ENCODE results near the gene PPIP5K2.

The PPIP5K2 gene

DNA sequence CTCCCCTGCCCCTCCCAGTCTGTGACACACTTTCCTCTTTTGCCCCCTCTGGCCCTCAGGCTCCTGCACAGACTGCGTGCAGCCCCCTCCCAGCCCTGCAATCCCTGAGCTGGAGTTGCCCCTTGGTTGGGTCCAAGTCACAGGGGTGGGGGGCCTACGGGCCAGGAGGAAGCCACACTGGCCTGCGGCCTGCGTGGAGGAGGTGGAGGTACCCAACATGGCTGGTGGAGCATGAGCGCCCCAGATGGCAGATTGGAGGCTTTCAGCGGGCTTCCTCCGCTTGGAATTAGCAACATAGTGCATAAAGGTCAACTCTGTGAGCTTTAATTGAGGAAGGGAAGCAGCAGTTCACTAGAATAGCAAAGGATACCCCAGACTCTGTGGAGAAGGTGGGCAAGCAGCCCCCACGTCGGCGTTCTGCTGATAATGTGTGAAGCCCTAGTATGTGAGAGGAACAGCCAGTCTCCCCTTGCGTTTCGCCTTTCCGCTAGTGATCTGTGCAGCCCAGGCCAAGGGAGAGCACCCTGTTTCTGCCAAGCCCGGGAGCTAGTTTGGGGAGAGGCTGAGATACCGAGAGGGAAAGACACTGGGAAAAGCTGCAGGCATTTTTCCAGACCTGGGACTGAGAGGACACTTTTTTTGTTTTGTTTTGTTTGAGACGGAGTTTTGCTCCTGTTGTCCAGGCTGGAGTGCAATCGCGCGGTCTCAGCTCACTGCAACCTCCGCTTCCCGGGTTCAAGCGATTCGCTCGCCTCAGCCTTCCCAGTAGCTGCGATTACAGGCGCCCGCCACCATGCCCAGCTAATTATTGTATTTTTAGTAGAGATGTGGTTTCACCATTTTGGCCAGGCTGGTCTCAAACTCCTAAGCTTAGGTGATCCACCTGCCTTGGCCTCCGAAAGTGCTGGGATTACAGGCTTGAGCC, 103.2 kb downstream of the PPIP5K2 start:
- no peak for DNase-seq (ENCODE audit: low read depth)
- TF ChIP-seq, protein P1, sequence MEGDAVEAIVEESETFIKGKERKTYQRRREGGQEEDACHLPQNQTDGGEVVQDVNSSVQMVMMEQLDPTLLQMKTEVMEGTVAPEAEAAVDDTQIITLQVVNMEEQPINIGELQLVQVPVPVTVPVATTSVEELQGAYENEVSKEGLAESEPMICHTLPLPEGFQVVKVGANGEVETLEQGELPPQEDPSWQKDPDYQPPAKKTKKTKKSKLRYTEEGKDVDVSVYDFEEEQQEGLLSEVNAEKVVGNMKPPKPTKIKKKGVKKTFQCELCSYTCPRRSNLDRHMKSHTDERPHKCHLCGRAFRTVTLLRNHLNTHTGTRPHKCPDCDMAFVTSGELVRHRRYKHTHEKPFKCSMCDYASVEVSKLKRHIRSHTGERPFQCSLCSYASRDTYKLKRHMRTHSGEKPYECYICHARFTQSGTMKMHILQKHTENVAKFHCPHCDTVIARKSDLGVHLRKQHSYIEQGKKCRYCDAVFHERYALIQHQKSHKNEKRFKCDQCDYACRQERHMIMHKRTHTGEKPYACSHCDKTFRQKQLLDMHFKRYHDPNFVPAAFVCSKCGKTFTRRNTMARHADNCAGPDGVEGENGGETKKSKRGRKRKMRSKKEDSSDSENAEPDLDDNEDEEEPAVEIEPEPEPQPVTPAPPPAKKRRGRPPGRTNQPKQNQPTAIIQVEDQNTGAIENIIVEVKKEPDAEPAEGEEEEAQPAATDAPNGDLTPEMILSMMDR (IDR thresholded peaks at IDR 0.05; ENCODE audit: control insufficient read depth, extremely low read depth, insufficient read depth): no peak

DNA sequence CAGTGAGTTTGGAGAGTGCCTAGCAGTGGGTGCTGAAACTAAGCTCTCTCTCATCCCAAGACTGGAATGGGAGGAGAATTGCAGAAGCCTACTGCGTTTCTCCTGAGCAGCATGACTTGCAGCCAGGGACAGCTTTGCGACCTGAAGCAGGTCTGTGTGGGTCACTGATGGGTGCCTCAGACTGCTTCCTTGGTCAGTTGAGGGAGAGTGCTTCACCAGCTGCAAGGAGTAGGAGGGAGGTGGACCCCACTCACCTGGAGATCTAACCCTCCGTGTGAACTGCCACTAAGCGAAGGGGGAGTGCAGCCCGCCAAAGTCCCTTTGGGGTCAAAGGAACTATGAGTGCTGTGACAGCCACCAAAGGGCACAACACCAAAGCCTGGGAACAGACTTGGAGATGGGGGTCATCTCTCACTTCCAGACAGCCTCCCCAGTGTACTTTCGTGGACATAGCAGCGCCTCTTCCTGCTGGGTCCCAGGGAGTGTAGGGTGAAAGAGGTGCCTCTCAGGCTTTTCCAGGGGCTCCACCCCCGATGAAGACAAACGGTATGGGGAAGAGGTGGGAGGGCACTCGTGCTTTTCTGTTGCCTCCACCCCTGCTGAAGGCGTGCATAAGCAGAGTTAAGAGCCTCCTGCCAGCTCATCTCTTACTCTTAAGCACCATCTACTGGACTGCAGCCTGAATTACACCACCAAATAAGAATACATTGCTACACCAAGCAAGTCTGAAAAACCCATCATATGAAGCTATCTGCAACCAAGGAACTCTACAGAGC, 104.2 kb downstream of the PPIP5K2 start:
- peak; percentile 66 for DNase-seq (ENCODE audit: low read depth)
- no peak overlapping the region for H3K4me3 ChIP-seq (ENCODE audit: low read depth, low read length)
- TF ChIP-seq, protein P1 (IDR thresholded peaks at IDR 0.05; ENCODE audit: control insufficient read depth, extremely low read depth, insufficient read depth): peak; percentile 72

More for the DNA sequence above, 103.2 kb downstream of the PPIP5K2 start:
- no peak overlapping the region for H3K4me3 ChIP-seq (ENCODE audit: low read depth, low read length)

DNA sequence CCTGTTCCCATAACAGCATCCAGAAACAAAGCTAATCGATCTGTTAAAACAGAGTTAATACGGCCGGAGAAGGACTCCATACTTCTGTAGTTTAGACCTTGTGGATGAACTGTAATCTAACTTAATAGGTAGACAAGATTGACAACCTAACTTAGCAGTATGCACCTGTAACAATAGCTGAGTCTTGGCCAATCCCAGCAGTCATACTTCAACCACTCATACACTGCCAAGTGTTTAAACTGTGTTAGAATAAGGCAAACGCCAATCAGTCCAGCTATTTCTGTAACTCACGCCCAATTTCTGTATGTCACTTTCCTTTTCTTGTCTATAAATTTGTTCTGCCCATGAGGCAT, 104.8 kb downstream of the PPIP5K2 start:
- TF ChIP-seq, protein P1 (IDR thresholded peaks at IDR 0.05; ENCODE audit: control insufficient read depth, extremely low read depth, insufficient read depth): no peak
- DNase-seq (ENCODE audit: low read depth): peak; percentile 42
- no peak overlapping the region for H3K4me3 ChIP-seq (ENCODE audit: low read depth, low read length)

DNA sequence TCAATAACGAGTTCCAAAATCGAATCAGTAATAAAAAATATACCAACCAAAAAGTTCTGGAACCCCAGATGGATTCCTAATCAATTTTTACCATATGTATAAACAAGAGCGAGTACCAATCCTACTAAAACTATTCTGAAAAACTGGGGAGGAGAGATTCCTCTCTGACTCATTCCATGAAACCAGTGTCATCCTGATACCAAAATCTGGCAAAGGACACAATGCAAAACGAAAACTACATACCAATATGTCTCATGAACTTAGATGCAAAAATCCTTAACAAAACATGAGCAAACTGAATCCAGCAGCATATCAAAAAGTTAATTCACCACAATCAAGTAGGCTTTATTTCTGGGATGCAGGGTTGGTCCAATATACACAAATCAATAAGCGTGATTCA, 108.0 kb downstream of the PPIP5K2 start:
- H3K4me3 ChIP-seq (ENCODE audit: low read depth, low read length): no peak overlapping the region
- TF ChIP-seq, protein P1 (IDR thresholded peaks at IDR 0.05; ENCODE audit: control insufficient read depth, extremely low read depth, insufficient read depth): no peak
- DNase-seq (ENCODE audit: low read depth): no peak

DNA sequence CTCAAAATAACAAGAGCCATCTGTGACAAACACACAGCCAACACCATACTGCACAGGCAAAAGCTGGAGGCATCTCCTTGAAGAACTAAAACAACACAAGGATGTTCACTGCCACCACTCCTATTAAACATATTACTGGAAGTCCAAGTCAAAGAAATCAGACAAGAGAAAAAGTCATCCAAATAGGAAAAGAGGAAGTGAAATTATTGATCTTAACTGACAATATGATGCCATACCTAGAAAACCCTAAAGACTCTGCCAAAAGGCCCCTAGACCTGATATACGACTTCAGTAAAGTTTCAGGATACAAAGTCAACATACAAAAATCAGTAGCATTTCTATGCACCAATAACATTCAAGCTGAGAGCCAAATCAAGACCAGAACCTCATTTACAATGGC, 108.5 kb downstream of the PPIP5K2 start:
- no peak for DNase-seq (ENCODE audit: low read depth)
- H3K4me3 ChIP-seq (ENCODE audit: low read depth, low read length): no peak overlapping the region
- TF ChIP-seq, protein P1 (IDR thresholded peaks at IDR 0.05; ENCODE audit: control insufficient read depth, extremely low read depth, insufficient read depth): no peak

DNA sequence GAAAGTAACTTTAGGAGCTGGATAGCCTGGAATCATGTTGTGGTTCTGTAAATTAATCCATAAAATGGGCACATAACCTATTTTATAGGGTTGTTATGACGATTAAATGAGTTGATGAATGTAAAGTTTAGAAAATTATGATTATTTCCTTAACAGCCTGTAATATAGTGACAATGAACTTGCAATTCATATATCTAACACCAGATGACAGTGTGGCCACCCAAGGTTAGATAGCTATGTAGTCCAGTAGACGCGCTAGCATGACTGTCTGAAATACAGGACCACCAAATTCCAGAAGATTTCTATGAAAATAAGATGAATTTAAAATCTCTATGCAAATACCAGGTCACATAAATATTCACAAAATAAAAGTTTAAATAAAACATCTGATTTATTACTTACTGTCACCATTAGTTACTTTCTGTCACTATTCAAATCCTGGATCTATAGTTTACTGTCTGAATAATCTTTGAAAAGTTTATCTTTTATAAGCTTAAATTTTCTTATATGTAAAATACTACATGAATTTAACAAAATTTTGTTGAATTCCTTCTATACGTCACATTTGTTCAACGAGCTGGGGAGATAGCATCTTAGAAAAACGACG, 112.4 kb downstream of the PPIP5K2 start:
- TF ChIP-seq, protein P1 (IDR thresholded peaks at IDR 0.05; ENCODE audit: control insufficient read depth, extremely low read depth, insufficient read depth): peak; percentile 87
- peak; percentile 22 for DNase-seq (ENCODE audit: low read depth)
- no peak overlapping the region for H3K4me3 ChIP-seq (ENCODE audit: low read depth, low read length)
